Measurements from ENCODE around the gene LMF1.

The LMF1 gene

GRCh38 chr16:984121-984694 lies 13.4 kb upstream of the LMF1 start:
- DNase-seq, result no peak

DNA sequence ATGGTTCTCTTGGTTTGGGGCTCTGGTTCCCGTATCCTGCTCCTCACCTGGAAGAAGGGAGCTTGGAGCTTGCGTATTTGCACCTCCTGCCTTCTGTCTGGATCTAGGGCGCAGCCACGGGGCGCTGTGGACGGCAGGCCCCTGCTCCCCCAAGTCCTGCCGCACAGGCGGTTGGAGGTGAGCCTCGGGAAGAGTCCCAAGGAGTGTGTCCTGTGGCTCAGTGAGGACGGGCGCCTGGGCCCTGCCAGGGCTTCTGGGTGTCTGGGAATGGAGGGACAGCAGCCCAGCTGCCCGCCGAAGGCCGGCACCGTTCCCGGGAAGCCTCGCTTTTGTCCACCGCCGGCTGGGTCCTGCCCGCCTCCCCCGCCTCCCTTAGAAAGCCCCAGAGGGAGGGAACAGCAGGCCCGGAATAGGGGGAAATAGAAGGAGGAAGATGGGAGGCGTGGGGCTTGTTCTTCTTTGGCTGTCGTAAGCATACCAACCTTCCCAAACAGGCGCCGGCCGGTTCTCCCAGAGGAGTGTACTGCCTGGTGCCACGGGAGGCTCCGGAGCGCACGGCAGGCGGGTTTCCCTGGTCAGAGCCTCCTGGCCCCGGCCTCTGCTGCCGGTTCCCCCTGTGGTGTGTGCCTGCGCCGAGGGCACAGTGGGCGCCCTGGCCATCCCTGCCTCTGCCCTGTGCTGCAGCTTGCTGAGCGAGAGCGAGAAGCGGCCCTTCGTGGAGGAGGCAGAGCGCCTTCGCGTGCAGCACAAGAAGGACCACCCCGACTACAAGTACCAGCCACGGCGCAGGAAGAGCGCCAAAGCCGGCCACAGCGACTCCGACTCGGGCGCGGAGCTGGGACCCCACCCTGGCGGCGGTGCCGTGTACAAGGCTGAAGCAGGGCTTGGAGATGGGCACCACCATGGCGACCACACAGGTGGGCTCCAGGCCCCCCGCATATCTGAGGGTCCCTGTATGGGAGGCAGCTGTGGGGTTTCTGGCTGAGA lies 12.6 kb upstream of the LMF1 start:
- no peak for DNase-seq

GRCh38 chr16:982145-983043 lies 11.6 kb upstream of the LMF1 start:
- no peak for DNase-seq

DNA sequence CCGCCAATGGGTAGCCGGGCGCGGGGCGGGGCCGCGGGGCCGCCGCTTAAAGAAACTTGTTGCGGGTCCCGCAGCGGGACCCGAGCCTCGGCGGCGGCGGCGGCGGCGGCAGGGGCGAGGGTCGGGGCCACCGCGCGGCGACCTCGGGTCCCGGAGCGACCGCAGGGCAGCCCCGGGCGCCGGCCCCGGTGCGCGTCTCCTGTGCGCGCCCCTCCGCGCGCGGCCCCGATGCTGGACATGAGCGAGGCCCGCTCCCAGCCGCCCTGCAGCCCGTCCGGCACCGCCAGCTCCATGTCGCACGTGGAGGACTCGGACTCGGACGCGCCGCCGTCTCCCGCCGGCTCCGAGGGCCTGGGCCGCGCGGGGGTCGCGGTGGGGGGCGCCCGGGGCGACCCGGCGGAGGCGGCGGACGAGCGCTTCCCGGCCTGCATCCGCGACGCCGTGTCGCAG lies 10.9 kb upstream of the LMF1 start, which contains the start of gene SOX8:
SOX8 (plus strand) TSS at position 76 of the 450 bp plus-strand sequence; CDS start at position 229, 153 bp downstream.
- DNase-seq, result no peak

GRCh38 chr16:980595-980854 lies 9.7 kb upstream of the LMF1 start:
- no peak for DNase-seq

DNA sequence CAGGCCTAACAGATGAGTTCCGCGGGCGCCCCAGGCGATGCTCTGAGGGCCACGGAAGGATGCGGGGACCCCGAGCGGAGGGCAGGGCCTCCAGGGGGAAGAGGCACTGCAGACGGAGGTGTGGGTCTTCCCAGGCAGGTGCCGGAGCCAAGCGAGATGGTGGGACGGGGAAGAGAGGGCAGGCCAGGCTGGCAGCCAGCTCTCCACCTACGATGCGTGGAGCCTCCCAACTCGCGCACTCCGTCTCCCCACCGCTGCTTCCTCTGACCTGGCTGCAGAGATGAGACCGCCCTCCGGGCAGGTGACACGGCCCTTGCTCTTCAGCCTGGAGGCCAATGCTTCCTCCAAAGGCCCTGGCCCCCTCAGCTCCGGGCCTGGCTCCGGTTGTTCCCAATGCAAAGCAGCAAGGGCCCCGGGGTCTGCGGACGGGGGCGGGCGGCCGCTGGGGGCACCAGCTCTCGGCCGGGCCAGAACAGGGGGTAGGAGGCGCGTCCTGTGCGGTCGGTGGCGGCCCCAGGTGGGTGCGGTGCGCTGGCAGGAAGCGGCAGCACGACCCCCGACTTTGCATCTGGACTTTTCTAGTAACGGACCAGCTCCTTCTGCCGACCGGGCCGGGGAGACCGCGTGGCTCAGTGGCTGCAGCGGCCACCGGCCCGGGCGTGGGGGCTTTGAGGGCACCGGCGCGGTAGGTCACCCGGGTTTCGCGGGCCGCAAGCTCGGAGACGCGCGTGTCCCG lies 9.2 kb upstream of the LMF1 start:
- no peak for DNase-seq

- DNase-seq, result no peak
Observed at GRCh38 chr16:979147-979546, 8.4 kb upstream of the LMF1 start.

DNA sequence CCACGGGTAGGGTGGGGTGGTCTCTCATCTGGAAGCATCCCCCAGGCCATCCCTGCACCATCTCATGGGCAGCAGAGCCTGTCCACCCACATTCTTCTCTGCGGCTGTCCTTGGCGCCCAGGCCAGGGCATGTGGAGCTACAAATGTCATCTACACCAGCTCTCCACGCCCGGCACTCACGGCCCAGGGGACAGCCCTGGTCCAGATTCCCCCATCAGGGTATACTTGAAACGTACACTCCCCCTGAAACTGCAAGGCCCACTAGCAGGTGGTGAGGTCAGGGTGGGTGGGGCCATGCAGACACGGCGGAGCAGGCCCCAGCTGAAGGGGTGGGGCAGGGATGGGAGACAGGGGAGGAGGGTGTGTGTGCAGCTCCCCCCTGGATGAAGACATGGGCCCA lies 7.6 kb upstream of the LMF1 start:
- no peak for DNase-seq

- DNase-seq, result no peak
Observed at GRCh38 chr16:977896-978295, 7.1 kb upstream of the LMF1 start.

DNA sequence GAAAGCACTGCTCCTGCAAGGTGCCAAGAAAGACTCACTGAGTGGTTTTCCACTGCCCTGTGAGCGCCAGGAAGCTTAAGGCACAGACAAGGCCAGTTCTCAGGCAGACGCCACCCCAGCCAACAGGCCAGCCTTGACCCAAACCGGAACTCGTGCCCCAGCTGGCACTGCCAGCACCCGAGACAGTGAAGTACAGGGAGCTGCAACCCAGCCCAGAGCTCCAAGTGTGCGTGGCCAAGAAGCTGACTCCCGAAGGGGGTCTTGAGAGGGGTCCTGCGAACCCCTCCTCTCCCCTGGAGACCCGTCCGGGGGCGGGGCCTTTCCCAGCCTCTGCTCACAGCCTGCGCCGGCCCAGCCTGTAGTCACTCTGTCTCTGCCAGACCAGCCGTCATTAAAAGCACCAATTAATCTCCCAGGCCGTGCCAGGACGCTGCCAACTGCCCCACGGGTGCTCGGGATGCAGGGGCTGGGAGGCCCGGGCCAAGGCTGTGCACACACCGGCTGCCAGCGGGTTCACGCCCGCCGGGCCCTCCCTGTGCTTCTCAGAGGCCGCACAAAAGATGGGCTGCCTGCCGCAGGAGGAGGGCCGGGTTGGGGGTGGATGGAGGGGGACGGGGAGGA lies 6.4 kb upstream of the LMF1 start:
- DNase-seq, result no peak

DNA sequence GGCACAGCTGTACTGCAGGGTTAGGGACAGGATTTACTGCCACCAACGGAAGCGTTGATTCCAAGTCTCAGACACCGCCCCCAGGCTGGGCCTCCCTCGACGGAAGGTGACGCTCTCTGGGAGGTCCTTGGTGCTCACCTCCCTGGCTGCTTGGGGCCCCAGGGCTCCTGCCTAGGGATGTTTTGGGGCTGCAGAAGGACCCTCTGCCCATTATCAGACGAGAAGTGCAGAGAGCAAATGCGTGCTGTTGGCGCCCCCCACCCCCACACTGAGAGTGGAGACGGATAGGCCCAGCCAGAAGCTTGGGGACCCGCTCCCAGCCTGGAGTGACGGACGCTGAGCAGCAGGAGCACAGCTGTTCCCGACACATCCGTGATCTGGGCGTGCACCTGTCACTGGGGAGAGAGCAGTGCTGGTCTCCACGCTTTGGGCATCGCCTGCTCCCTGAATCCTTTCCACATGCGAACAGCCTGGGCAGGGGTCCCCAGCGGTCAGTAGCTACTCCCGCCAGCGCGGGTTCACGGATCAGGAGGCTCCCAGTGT lies 5.7 kb upstream of the LMF1 start:
- peak; percentile 20 for DNase-seq

GRCh38 chr16:975291-975690 lies 4.5 kb upstream of the LMF1 start:
- DNase-seq, result no peak

- DNase-seq, result no peak
Observed at GRCh38 chr16:974611-975261, 4.0 kb upstream of the LMF1 start.

DNA sequence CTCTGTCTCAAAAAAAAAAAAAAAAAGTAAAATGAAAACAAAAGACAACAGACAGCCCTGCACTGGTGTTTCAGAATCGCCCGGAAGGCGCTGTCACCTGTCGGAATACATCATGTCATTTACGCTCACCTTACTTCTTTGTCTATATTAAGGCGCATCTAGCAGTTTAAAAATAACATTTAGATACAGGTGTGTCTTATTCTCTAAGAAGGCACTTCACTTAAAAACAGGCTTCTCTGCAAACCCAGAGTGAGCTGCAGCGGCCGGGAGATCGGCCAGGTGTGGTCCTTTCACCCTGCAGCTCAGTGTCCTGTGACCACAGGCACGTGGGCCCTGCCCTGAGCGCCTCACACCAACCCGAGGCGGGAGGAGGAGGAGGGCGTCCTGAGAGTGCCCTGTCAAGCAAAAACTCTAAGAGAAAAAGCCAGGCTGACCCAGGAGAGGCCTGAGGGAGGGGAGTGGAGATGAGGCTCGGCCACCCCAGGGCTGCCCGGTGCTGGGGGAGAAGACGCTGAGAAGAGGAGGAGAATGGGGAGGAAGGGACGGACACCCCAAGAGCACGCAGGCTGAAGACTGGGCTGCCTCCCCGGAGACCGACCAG lies 3.3 kb upstream of the LMF1 start:
- DNase-seq, result no peak

DNA sequence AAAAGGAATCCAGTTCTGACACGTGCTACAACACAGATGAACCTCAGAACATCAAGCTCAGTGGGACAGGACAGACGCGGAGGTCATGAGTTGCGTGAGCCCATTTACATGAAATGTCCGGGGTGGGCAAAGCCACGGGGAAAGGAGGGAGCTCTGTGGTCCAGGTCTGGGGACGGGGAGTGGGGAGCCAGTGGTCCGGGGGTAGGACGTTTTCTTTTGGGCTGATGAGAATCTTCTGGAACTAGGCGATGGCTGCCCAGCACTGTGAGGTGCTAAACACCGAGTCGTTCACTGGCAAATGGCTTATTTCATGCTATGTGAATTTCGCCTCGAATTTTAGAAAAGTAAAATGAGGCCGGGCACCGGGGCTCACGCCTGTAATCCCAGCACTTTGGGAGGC lies 2.6 kb upstream of the LMF1 start:
- no peak for DNase-seq

DNA sequence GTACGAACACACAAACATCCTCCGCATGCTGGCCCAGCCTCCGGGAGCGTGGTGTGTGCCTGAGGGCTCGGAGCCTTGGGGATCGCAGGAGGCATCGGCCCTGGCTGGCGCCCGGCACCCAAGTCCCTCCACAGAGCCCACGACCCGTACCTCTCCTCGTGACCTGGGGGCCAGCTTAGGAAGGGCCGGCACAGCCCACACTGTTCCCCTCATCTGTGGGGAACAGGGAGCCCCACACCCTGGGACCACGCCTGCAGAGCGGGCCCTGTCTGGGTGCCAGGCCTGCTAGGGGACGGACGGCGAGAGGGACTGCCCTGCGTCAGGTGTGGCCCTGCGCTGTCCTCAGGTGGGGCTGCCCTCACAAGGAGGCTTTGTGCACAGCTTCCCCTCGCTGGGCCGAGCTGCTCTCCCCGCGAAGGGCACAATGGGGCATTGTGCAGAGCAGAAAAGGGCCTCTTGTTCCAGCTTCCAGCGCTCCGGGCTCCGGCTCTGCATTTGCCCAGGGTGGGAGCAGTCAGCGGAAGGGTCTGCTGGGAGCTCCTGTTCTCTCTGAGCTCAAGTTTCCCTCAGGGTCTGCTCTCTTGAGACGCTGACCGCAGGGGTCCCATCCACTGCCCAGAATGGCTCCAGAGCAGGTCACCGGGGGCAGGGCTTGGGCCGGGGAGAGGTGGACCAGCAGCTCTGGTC lies 1.7 kb upstream of the LMF1 start:
- no peak for DNase-seq

DNA sequence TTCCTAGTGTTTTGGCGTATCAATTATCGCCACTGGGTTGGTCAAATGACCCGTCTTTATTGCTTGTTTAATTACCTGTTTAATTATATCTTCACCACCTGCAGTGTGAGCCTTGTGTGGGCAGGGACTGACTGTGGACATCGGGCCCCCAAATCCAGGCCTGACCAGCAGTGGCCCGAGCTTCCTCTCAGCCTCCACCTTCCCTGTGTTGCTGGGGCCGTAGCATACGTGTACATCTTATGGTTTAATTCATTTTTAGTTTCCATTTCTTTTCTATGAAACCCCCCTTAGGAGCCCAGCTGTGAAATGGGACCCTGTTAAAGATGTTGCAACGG lies 1.2 kb upstream of the LMF1 start:
- no peak for DNase-seq

DNA sequence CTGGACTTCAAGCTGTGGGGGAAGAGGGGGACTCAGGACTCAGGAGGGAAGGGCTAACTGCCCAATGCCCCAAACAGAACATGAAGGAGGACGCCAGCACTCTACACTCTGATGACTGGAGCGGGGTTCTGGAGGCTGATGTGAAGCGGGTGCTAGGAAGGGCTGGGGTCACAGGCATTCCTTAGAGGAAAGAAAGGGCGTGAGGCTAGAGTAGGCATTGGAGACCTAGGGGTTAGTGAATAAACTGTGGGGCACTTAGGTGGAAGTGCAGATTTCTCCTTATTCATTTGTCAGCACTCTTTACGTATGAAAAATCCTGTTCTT lies 760 bp upstream of the LMF1 start:
- DNase-seq, result no peak

GRCh38 chr16:970386-970765 lies 408 bp downstream of the LMF1 start:
- no peak for DNase-seq

DNA sequence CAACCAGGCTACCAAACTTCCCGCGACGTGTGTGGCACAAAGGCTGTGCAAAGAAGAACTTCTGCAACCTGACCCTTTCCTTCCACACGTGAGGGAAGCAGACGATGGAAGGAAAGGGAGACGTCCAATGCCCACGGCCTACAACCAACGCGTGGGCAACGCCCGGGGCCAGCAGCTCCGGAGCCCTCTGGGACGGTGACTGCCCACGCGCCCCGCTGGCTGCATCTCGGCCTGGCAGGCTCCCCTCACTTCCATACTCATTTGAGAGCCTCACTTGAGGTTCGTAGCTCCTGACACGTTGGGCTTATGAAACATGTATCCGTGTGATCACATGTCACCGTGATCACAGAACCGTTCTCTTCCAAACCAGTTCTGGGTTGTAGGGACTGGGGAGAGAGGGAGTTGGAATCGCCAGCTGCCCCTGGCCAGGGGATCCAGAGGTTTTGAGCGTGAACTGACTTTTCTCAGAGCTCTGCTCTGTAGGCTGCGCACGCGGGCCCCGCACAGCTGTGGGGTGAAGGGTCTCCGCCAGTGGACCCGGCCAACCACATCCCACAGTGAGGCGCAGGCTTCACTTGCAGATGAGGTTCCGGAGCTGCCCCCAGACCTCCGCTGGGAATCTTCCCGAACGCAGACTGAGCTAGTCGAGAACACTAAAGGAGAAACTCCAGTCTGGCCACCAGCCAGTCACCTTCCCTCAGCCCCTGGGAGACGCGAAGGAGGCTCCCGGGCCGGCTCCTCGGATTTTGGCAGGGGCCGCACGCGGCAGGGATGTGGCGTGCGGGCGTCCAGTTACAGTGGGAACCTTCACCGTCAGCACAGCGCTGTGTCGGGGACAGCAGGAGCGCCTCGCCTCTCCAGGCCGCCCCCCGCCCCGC lies 1.0 kb downstream of the LMF1 start:
- DNase-seq, result no peak

Data from CD4-positive, alpha-beta T cell treated with Interleukin-10 for 1 hour (primary cell).